Neural crest cell (in vitro differentiated cells): ENCODE data around the gene FOXP1. TPM values are rescaled to one million over a fixed set of nuclear protein-coding genes. Genes with fewer than 3 reads are reported as not detected.

Source experiments
- DNase-seq: peaks from one replicate; pipeline ENCODE4 v3.0.0; 2021; ENCODE audit warnings: low read depth, mixed read lengths, low spot score
- H3K27ac Mint-ChIP-seq: one replicate; pipeline ENCODE4 v1.8.0; 2021; ENCODE audit warnings: mild to moderate bottlenecking, mixed read lengths; ENCODE audit not compliant: unreplicated experiment
- H3K27me3 Mint-ChIP-seq: 2 replicates; pipeline ENCODE4 v1.8.0; 2021; ENCODE audit warnings: low read depth, mild to moderate bottlenecking, mixed read lengths
- H3K36me3 Mint-ChIP-seq: 2 replicates; pipeline ENCODE4 v1.8.0; 2021; ENCODE audit warnings: low read depth, mild to moderate bottlenecking, mixed read lengths
- H3K4me1 Mint-ChIP-seq: 2 replicates; pipeline ENCODE4 v1.8.0; 2021; ENCODE audit warnings: mixed read lengths
- H3K4me3 Mint-ChIP-seq: one replicate; pipeline ENCODE4 v1.8.0; 2021; ENCODE audit warnings: mild to moderate bottlenecking, mixed read lengths
- H3K9me3 Mint-ChIP-seq: 2 replicates; pipeline ENCODE4 v1.8.0; 2021; ENCODE audit warnings: mixed read lengths
- CTCF ChIP-seq: fragments of 200-600 bp; sonication (generic); conservative IDR thresholded peaks from 2 replicates; pipeline ENCODE4 v1.5.0; 2021; ENCODE audit warnings: antibody characterized with exemption, mild to moderate bottlenecking
- total RNA-seq: library from RNA; stranded (reverse); gene quantifications from 2 replicates; pipeline ENCODE4 v1.2.1, GENCODE V29; 2021

The FOXP1 gene
- total RNA-seq, 1 donor from 2014 or later = 22.8 TPM

GRCh38 chr3:71241246-71241901 is 342.2 kb downstream of the FOXP1 start:
- Mint-ChIP-seq H3K27me3 (no peaks in the 10 kb centered on the region), H3K27ac (no peak overlapping the region), H3K4me3 (no peak overlapping the region), H3K4me1 (peaks cover 50% of the 10 kb centered on the region), H3K36me3 (peaks cover 2% of the 10 kb centered on the region), H3K9me3 (no peaks in the 10 kb centered on the region)
- no peak for DNase-seq
- TF ChIP-seq CTCF = no peak

DNA sequence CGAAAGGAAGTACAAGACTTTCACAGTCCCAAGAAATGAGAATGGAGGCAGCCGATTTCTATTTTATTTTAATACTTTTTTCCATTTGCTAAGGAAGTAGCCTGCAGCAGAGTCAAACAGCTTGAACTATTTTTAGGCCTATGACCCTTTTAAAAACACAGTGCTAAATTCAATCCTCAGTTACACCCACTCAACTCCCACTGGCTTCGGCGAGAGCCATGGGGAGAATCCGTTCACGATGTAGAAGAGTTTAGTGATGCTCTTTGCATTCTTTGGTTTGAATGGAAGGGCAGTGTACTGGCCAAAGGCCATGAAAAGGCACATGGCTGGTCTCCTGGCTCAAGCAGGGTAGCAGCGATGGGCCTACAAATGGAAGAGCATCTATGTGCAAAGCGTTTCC is 343.5 kb downstream of the FOXP1 start:
- no peak overlapping the region for H3K4me3 Mint-ChIP-seq
- H3K4me1 Mint-ChIP-seq = peaks cover 40% of the 10 kb centered on the region
- no peaks in the 10 kb centered on the region for H3K27me3 Mint-ChIP-seq
- DNase-seq = no peak
- peaks cover 2% of the 10 kb centered on the region for H3K36me3 Mint-ChIP-seq
- TF ChIP-seq CTCF = no peak
- no peak overlapping the region for H3K27ac Mint-ChIP-seq
- no peaks in the 10 kb centered on the region for H3K9me3 Mint-ChIP-seq

- DNase-seq = no peak
- Mint-ChIP-seq H3K36me3 (peaks cover 2% of the 10 kb centered on the region), H3K4me3 (no peak overlapping the region), H3K27ac (no peak overlapping the region), H3K4me1 (peaks cover 24% of the 10 kb centered on the region), H3K9me3 (no peaks in the 10 kb centered on the region), H3K27me3 (no peaks in the 10 kb centered on the region)
- no peak for TF ChIP-seq CTCF
Observed at GRCh38 chr3:71238355-71238757, 345.2 kb downstream of the FOXP1 start.

- Mint-ChIP-seq H3K4me1 (peaks cover 19% of the 10 kb centered on the region), H3K27ac (no peak overlapping the region), H3K27me3 (no peaks in the 10 kb centered on the region), H3K4me3 (no peak overlapping the region), H3K36me3 (peaks cover 2% of the 10 kb centered on the region), H3K9me3 (no peaks in the 10 kb centered on the region)
- DNase-seq = no peak
- no peak for TF ChIP-seq CTCF
Observed at GRCh38 chr3:71237672-71238071, 345.9 kb downstream of the FOXP1 start.

GRCh38 chr3:71235846-71236245 is 347.7 kb downstream of the FOXP1 start:
- Mint-ChIP-seq H3K4me3 (no peak overlapping the region), H3K4me1 (peaks cover 8% of the 10 kb centered on the region), H3K27ac (no peak overlapping the region), H3K9me3 (no peaks in the 10 kb centered on the region), H3K27me3 (no peaks in the 10 kb centered on the region), H3K36me3 (peaks cover 2% of the 10 kb centered on the region)
- no peak for TF ChIP-seq CTCF
- DNase-seq = no peak
